HG02763 (cell line): ENCODE results near the gene MYO3B.

Source experiments
- ATAC-seq: cut with Tn5 transposase; IDR thresholded peaks from one replicate; pipeline ENCODE4 v1.9.1; 2021; ENCODE audit warnings: mild to moderate bottlenecking, moderate library complexity; ENCODE audit not compliant: unreplicated experiment

Gene MYO3B

DNA sequence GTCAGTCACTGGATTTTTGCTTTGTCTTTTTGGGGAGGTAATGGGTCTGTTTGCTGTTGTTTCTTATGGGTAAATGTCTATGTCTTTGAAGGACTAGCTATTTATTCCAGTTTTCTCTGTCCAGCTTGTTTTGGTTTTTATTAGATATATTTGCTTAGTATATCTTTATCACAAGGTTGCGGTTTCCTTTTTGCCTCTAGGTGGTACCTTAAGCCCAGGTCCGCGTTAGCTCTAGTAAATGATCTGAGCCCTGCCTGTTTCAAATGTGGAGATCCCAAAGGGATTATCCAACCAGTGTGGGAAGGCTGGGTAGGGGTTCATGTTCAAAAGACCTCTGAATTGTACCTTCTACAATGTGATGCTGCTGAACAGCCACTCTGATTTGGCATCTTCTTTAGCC is 114.5 kb downstream of the MYO3B start:
- ATAC-seq: no peak

GRCh38 chr2:170297496-170297895 is 119.5 kb downstream of the MYO3B start:
- no peak for ATAC-seq

DNA sequence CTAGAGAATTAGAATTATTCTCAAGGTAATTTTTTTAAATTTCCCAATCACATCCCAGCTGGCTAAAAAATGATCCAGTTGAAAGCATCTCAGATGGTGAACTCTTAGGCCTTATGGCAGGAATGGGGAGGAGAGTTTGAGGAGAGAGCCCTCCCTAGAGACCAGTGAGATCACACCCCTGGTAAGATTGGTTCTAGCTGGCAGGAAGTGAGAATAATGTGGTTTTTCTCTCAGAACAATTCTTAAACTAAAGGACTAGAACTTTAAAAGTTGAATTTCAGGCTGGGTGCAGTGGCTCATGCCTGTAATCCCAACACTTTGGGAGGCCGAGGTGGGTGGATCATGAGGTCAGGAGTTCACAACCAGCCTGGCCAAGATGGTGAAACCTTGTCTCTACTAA is 120.2 kb downstream of the MYO3B start:
- peak; percentile 83 for ATAC-seq

DNA sequence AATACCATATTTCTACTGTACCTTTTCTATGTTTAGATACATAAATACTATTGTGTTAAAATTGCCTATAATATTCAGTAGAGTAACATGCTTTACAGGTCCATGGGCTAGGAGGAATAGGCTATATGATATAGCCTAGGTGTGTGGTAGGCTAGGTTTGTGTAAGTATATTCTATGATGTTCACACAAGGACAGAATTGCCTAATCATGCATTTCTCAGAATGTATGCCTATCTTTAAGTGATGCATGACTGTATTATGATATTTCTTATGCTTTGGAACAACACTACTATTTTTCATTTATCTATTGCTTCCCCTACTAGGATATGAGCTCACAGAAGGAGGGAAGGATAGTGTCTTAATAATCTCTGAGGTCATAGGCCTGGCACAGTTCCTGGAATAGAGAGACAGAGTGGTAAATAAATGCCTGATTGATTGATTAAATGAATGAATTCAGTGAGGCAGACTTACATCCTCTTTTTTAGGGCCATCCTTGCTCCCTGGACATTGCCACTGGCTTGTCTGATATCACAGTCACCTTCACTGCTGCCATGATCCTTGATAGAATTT is 121.0 kb downstream of the MYO3B start:
- ATAC-seq: no peak

DNA sequence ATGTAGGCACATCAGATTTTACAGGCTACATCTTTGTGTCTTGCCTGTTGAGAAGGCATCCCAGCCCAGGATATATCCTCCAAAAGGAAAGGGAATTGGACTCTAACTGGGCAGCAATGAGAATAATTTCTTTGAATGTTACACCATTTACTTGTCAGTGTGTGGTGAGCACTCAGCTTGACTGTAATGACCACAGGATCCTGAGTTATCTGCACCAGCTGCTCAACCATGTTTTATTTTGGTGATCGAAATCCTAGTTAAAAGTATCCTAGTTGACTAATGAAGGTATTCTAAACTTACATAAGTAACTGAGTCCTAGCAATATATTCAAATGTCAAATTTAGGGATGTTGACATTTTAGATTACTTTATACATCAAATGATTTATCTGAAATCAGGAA is 123.0 kb downstream of the MYO3B start:
- ATAC-seq: no peak

GRCh38 chr2:170301626-170302025 is 123.7 kb downstream of the MYO3B start:
- ATAC-seq: no peak

GRCh38 chr2:170305711-170306110 is 127.8 kb downstream of the MYO3B start:
- no peak for ATAC-seq

DNA sequence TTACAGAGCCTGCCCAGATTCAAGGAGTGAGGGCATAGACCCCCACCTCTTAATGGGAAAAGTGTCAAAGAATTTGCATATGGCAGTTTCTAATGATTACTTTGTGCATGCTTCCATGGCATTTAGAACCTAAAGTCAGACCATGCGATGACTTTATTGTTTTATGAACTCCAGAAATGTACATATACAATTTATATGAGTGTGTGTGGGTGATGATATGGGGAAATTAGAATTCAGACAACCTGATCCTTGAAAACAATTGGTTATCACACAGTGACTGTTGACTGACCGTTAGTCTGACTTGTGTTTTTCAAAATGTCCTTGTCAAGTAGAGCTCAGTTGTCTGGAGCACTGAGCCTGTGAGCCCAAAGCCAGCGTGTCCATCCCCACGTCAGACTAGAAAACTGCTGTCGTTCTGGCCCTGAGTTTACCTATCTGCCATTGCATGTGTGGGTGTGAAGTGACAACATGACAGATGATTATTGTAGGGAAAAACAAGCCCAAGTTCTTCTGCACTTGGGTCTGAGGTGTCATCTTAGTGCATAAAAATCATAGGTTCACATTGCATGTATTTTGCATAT is 128.4 kb downstream of the MYO3B start:
- ATAC-seq: no peak

- ATAC-seq: no peak
Observed at GRCh38 chr2:170307052-170307451, 129.1 kb downstream of the MYO3B start.

DNA sequence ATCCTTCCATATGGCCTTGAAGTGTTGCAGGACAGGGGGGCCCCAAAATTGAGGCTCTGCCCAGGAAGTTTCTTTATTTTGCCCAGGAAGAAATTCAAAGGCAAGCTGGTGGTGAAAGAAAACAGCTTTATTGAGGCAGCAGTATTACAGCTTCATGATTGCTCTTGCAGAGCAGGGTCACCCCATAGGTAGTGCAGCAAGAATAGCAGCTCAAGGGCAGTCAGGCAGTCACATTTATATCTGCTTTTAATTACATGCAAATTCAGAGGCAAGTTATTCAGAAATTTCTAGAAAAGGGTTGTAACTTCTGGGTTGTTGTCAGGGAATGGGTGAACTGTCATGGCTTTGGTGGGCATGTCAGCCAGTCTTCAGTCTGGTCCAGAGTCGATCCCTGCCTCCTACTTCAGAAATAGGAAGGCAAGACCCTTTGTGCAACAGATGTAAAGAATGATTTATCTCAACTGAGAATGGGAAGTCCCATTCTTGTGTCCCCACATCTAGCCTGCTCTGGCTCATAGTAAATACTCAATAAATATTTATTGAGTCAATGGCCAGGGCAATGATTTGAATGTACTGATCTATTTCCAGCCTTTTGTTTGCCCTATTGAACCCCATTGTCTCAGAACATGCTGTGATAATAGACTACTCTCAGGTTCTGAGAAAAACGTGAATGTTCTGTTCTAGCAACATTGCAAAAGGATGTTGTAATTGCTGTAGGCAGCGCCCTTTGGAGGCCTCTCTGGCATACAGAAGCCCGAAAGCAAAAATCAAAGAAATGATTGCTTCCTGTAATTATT is 129.8 kb downstream of the MYO3B start:
- no peak for ATAC-seq

DNA sequence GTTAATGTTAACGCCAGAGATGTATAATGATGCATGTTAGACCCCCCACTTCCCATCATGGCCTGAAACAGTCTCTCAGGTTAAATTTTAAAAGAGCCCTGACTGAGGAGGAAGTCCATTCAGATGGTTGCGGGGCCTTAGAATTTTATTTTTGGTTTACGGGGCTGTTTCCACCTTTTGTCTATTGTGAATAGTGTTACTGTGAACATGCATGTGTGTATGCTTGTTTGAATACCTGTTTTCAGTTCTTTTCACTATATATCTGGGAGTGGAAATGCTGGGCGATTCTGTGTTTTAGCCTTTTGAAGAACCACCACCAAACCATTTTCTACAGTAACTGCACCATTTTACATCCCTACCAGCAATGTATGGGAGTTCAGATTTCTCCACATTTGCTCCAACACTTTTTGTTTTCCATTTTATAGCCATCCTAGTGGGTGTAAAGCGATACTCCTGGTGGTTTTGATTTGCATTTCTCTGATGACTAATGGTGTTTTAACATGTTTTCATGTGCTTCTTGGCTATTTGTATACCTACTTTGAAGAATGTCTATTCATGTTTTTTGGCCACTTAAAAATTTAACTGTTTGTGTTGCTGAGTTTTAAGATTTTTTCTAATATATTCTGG is 133.0 kb downstream of the MYO3B start:
- no peak for ATAC-seq

DNA sequence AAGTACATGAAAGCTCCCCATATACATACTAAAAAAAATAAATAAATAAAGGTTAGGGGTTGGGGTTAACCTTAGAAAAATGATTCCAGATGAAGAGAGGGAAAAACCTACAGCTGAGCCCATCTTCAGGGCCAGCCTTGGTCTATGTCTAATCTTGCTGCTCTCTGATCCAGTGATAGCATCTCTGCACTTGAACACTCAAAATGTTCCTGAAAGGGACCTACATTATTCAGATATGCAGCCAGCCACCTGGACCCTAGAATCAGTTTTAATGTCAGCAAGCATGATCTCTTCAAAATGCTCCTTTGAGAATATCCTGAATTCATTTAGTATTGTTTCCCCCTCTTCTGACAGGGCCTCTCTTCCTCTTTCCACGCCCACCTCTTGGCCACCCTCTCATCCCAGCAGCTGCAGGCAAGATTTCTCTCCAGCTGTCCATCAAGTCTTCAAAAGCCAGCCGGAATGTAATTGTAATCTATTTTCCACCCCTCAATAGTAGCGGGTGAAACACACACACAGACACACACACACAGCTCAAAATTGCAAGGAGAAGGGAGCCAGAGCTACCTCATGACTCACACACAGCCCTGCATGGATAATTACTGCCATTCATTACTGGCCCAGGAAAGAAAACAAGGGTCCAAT is 135.5 kb downstream of the MYO3B start:
- ATAC-seq: no peak

- no peak for ATAC-seq
Observed at GRCh38 chr2:170313992-170314348, 136.0 kb downstream of the MYO3B start.

GRCh38 chr2:170314744-170315447 is 136.9 kb downstream of the MYO3B start:
- no peak for ATAC-seq

- ATAC-seq: no peak
Observed at GRCh38 chr2:170320948-170321347, 143.0 kb downstream of the MYO3B start.

DNA sequence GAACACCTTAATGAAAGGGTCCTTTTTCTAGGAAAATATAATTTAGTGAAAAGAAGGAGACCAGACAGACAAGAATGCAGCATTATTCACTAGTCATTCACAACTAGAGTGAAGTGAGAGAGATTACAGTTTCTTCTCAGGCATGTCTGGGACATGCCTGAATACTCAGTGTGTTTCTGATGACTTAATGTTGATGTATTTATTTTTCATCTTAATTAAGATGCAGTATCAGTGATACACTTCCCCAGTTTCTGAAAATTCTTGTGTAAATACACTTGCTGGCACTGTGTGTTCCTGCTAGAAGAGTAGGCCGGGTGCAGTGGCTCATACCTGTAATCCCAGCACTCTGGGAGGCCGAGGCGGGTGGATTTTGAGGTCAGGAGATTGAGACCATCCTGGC is 143.6 kb downstream of the MYO3B start:
- no peak for ATAC-seq

GRCh38 chr2:170322140-170322766 is 144.3 kb downstream of the MYO3B start:
- ATAC-seq: no peak

DNA sequence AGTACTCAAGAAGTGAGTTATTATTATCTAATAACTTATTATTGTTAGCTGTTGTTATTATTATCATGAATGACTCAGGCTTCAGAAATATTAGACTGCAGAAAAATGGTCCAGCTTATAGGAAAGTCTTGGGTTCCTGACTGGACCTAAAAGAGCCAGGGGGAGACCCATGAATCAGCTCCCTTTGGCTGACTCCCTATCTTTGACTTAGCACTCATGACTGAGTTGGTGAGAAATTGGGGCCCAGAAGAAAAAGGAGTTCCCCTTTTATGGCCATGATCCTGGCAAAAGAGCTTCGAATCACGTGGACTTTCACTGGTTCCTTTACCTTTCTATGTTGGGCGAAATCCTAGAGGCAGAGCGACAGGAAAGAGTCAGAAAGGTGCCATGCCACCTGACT is 145.8 kb downstream of the MYO3B start:
- ATAC-seq: no peak

- ATAC-seq: no peak
Observed at GRCh38 chr2:170324640-170325046, 146.7 kb downstream of the MYO3B start.

- no peak for ATAC-seq
Observed at GRCh38 chr2:170330881-170331280, 152.9 kb downstream of the MYO3B start.
